ENCODE data around the gene MALSU1. TPM values are rescaled to one million over a fixed set of nuclear protein-coding genes. Genes with fewer than 3 reads are reported as not detected.
A peak's percentile ranks its signal among the peaks of the same experiment; 100 is the strongest.

Gene MALSU1
- total RNA-seq, 1 donor from 2014 or later, result 62.3 TPM

GRCh38 chr7:23346316-23346715, 47.2 kb downstream of the MALSU1 start:
- peaks cover 30% of the 10 kb centered on the region for H3K36me3 ChIP-seq (ENCODE audit: insufficient read depth, low read length)
- no peak overlapping the region for H2AFZ ChIP-seq (ENCODE audit: low read depth, low read length)
- DNase-seq (ENCODE audit: low read depth) (no peak), FAIRE-seq (no peak)
- peak overlapping the region; percentile 81 for H3K4me2 ChIP-seq (ENCODE audit: low read length)
- H4K20me1 ChIP-seq (ENCODE audit: insufficient read depth, low read length), result no peaks in the 10 kb centered on the region
- H3K4me3 Mint-ChIP-seq (ENCODE audit: unreplicated experiment), result no peak overlapping the region
- H3K9me3 ChIP-seq (ENCODE audit: insufficient read depth, low read depth, low read length), result no peaks in the 10 kb centered on the region
- H3K9ac ChIP-seq (ENCODE audit: low read length), result no peak overlapping the region
- no peaks in the 10 kb centered on the region for H3K27me3 Mint-ChIP-seq (ENCODE audit: low read depth, unreplicated experiment)
- peak overlapping the region; percentile 27 for H3K27ac Mint-ChIP-seq (ENCODE audit: unreplicated experiment)
- peak overlapping the region; percentile 8 for H3K27ac ChIP-seq (ENCODE audit: low read depth, low read length)
- H3K27me3 ChIP-seq (ENCODE audit: insufficient read depth, low read length), result no peaks in the 10 kb centered on the region
- H3K9me3 Mint-ChIP-seq (ENCODE audit: unreplicated experiment), result no peaks in the 10 kb centered on the region
- H3K4me1 Mint-ChIP-seq (ENCODE audit: low read depth, unreplicated experiment), result peaks cover 51% of the 10 kb centered on the region
- no peak for TF ChIP-seq CTCF (IDR thresholded peaks at IDR 0.05; ENCODE audit: insufficient read depth, low read depth, low read length)
- TF ChIP-seq EZH2 (IDR thresholded peaks at IDR 0.05; ENCODE audit: insufficient read depth, low read length), result no peak
- peaks cover 76% of the 10 kb centered on the region for H3K4me1 ChIP-seq (ENCODE audit: insufficient read depth, low read length)
- peaks cover 13% of the 10 kb centered on the region for H3K36me3 Mint-ChIP-seq (ENCODE audit: low read depth, unreplicated experiment)
- H3K4me3 ChIP-seq (ENCODE audit: insufficient read depth, low read depth, low read length), result no peak overlapping the region
- H3K79me2 ChIP-seq (ENCODE audit: insufficient read depth, low read length), result peaks cover 51% of the 10 kb centered on the region

- Histone ChIP-seq H2AFZ (ENCODE audit: low read depth, low read length) (no peak overlapping the region), H3K4me3 (ENCODE audit: insufficient read depth, low read depth, low read length) (peak overlapping the region; percentile 56), H3K27me3 (ENCODE audit: insufficient read depth, low read length) (no peaks in the 10 kb centered on the region), H3K36me3 (ENCODE audit: insufficient read depth, low read length) (peaks cover 27% of the 10 kb centered on the region), H4K20me1 (ENCODE audit: insufficient read depth, low read length) (no peaks in the 10 kb centered on the region), H3K4me2 (ENCODE audit: low read length) (peak overlapping the region; percentile 81), H3K9me3 (ENCODE audit: insufficient read depth, low read depth, low read length) (no peaks in the 10 kb centered on the region), H3K4me1 (ENCODE audit: insufficient read depth, low read length) (peaks cover 83% of the 10 kb centered on the region), H3K9ac (ENCODE audit: low read length) (peak overlapping the region; percentile 69), H3K79me2 (ENCODE audit: insufficient read depth, low read length) (peaks cover 54% of the 10 kb centered on the region), H3K27ac (ENCODE audit: low read depth, low read length) (peak overlapping the region; percentile 68)
- TF ChIP-seq CTCF (IDR thresholded peaks at IDR 0.05; ENCODE audit: insufficient read depth, low read depth, low read length), result no peak
- TF ChIP-seq EZH2 (IDR thresholded peaks at IDR 0.05; ENCODE audit: insufficient read depth, low read length), result no peak
- Mint-ChIP-seq H3K4me1 (ENCODE audit: low read depth, unreplicated experiment) (peaks cover 57% of the 10 kb centered on the region), H3K36me3 (ENCODE audit: low read depth, unreplicated experiment) (peaks cover 11% of the 10 kb centered on the region), H3K27me3 (ENCODE audit: low read depth, unreplicated experiment) (no peaks in the 10 kb centered on the region), H3K4me3 (ENCODE audit: unreplicated experiment) (peak overlapping the region; percentile 43), H3K27ac (ENCODE audit: unreplicated experiment) (peak overlapping the region; percentile 80), H3K9me3 (ENCODE audit: unreplicated experiment) (no peaks in the 10 kb centered on the region)
- no peak for FAIRE-seq
- DNase-seq (ENCODE audit: low read depth), result no peak
These were observed 48.0 kb downstream of the MALSU1 start for GRCh38 chr7:23347033-23347681.

- H3K4me1 ChIP-seq (ENCODE audit: insufficient read depth, low read length), result peaks cover 83% of the 10 kb centered on the region
- peaks cover 48% of the 10 kb centered on the region for H3K79me2 ChIP-seq (ENCODE audit: insufficient read depth, low read length)
- Mint-ChIP-seq H3K36me3 (ENCODE audit: low read depth, unreplicated experiment) (peaks cover 13% of the 10 kb centered on the region), H3K9me3 (ENCODE audit: unreplicated experiment) (no peaks in the 10 kb centered on the region), H3K27me3 (ENCODE audit: low read depth, unreplicated experiment) (no peaks in the 10 kb centered on the region), H3K4me1 (ENCODE audit: low read depth, unreplicated experiment) (peaks cover 58% of the 10 kb centered on the region), H3K27ac (ENCODE audit: unreplicated experiment) (peak overlapping the region; percentile 80), H3K4me3 (ENCODE audit: unreplicated experiment) (no peak overlapping the region)
- H3K9ac ChIP-seq (ENCODE audit: low read length), result peak overlapping the region; percentile 69
- H3K27me3 ChIP-seq (ENCODE audit: insufficient read depth, low read length), result no peaks in the 10 kb centered on the region
- TF ChIP-seq EZH2 (IDR thresholded peaks at IDR 0.05; ENCODE audit: insufficient read depth, low read length) (no peak), CTCF (IDR thresholded peaks at IDR 0.05; ENCODE audit: insufficient read depth, low read depth, low read length) (no peak)
- peak overlapping the region; percentile 56 for H3K4me3 ChIP-seq (ENCODE audit: insufficient read depth, low read depth, low read length)
- peak overlapping the region; percentile 68 for H3K27ac ChIP-seq (ENCODE audit: low read depth, low read length)
- H4K20me1 ChIP-seq (ENCODE audit: insufficient read depth, low read length), result no peaks in the 10 kb centered on the region
- peaks cover 22% of the 10 kb centered on the region for H3K36me3 ChIP-seq (ENCODE audit: insufficient read depth, low read length)
- H3K4me2 ChIP-seq (ENCODE audit: low read length), result peak overlapping the region; percentile 81
- no peak overlapping the region for H2AFZ ChIP-seq (ENCODE audit: low read depth, low read length)
- DNase-seq (ENCODE audit: low read depth) (peak; percentile 85), FAIRE-seq (peak; percentile 89)
- no peaks in the 10 kb centered on the region for H3K9me3 ChIP-seq (ENCODE audit: insufficient read depth, low read depth, low read length)
These were observed 48.6 kb downstream of the MALSU1 start for GRCh38 chr7:23347682-23348180.
